Measurements from ENCODE around the gene ATG2A. TPM values are rescaled to one million over a fixed set of nuclear protein-coding genes. Genes with fewer than 3 reads are reported as not detected.
A peak's percentile ranks its signal among the peaks of the same experiment; 100 is the strongest.

Gene ATG2A
- total RNA-seq, 1 donor from 2014 or later: 13.1 TPM

- H3K4me3 ChIP-seq: no peak overlapping the region
- H3K9me3 ChIP-seq (replicated peaks): no peaks in the 10 kb centered on the region
- no peak for TF ChIP-seq CTCF (IDR thresholded peaks at IDR 0.05; ENCODE audit: borderline replicate concordance)
- H3K36me3 ChIP-seq: peaks cover 19% of the 10 kb centered on the region
- H3K27me3 ChIP-seq (ENCODE audit: low read depth): no peaks in the 10 kb centered on the region
- intact Hi-C loops (cut with micrococcal nuclease): no loop called here
- DNase-seq: peak; percentile 46
- H3K4me1 ChIP-seq: peaks cover 60% of the 10 kb centered on the region
- H3K27ac ChIP-seq (replicated peaks): peak overlapping the region; percentile 79
Measured at GRCh38 chr11:64892411-64892831, 24.6 kb downstream of the ATG2A start.

GRCh38 chr11:64891880-64892279, 25.1 kb downstream of the ATG2A start:
- TF ChIP-seq CTCF (IDR thresholded peaks at IDR 0.05; ENCODE audit: borderline replicate concordance): no peak
- no peak for DNase-seq
- Histone ChIP-seq H3K4me3 (no peak overlapping the region), H3K4me1 (peaks cover 63% of the 10 kb centered on the region), H3K9me3 (replicated peaks) (no peaks in the 10 kb centered on the region), H3K36me3 (peaks cover 13% of the 10 kb centered on the region), H3K27me3 (ENCODE audit: low read depth) (no peaks in the 10 kb centered on the region), H3K27ac (replicated peaks) (peak overlapping the region; percentile 79)
- intact Hi-C loops (cut with micrococcal nuclease): no loop called here

- Histone ChIP-seq H3K36me3 (peaks cover 8% of the 10 kb centered on the region), H3K4me1 (peaks cover 63% of the 10 kb centered on the region), H3K27me3 (ENCODE audit: low read depth) (no peaks in the 10 kb centered on the region), H3K9me3 (replicated peaks) (no peaks in the 10 kb centered on the region), H3K4me3 (no peak overlapping the region), H3K27ac (replicated peaks) (peak overlapping the region; percentile 79)
- intact Hi-C loops (cut with micrococcal nuclease): no loop called here
- DNase-seq: no peak
- TF ChIP-seq CTCF (IDR thresholded peaks at IDR 0.05; ENCODE audit: borderline replicate concordance): no peak
Measured at GRCh38 chr11:64891215-64891848, 25.7 kb downstream of the ATG2A start.

GRCh38 chr11:64890522-64890939, 26.5 kb downstream of the ATG2A start:
- no peak for DNase-seq
- Histone ChIP-seq H3K4me1 (peaks cover 63% of the 10 kb centered on the region), H3K9me3 (replicated peaks) (no peaks in the 10 kb centered on the region), H3K36me3 (peaks cover 4% of the 10 kb centered on the region), H3K4me3 (no peak overlapping the region), H3K27ac (replicated peaks) (peak overlapping the region; percentile 79), H3K27me3 (ENCODE audit: low read depth) (no peaks in the 10 kb centered on the region)
- intact Hi-C loops (cut with micrococcal nuclease): no loop called here
- TF ChIP-seq CTCF (IDR thresholded peaks at IDR 0.05; ENCODE audit: borderline replicate concordance): no peak

GRCh38 chr11:64888729-64889511, 28.1 kb downstream of the ATG2A start:
- peak overlapping the region; percentile 79 for H3K27ac ChIP-seq (replicated peaks)
- H3K36me3 ChIP-seq: no peaks in the 10 kb centered on the region
- H3K4me1 ChIP-seq: peaks cover 55% of the 10 kb centered on the region
- DNase-seq: no peak
- no peak overlapping the region for H3K4me3 ChIP-seq
- H3K9me3 ChIP-seq (replicated peaks): no peaks in the 10 kb centered on the region
- intact Hi-C loops (cut with micrococcal nuclease): no loop called here
- H3K27me3 ChIP-seq (ENCODE audit: low read depth): no peaks in the 10 kb centered on the region
- TF ChIP-seq CTCF (IDR thresholded peaks at IDR 0.05; ENCODE audit: borderline replicate concordance): no peak

Measured in left ventricle myocardium inferior (tissue), 1 donor.